Right atrium auricular region (tissue), 2 donors: Measurements from ENCODE around the gene H2AZ1. TPM values are rescaled to one million over a fixed set of nuclear protein-coding genes. Genes with fewer than 3 reads are reported as not detected.

Experiments used
- DNase-seq: peaks from one replicate; pipeline ENCODE4 v3.0.0-alpha.2; 2019; ENCODE audit warnings: low spot score
- H3K27ac ChIP-seq, 2 donors: fragments of 200-600 bp; sonication (generic); 1 replicate in 1 of 2; 2 replicates in 1 of 2; pipeline ENCODE4 v1.5.1; 2016 to 2019
- H3K27me3 ChIP-seq, 2 donors: fragments of 200-600 bp; sonication (generic); one replicate each; pipeline versions ENCODE4 v1.5.1 to v1.6.0; 2017 to 2019
- H3K36me3 ChIP-seq: fragments of 200-600 bp; sonication (generic); one replicate; pipeline ENCODE4 v1.5.1; 2016
- H3K4me1 ChIP-seq, 2 donors: fragments of 200-600 bp; sonication (generic); one replicate each; pipeline versions ENCODE4 v1.5.1 to v1.6.0; 2017 to 2019
- H3K4me3 ChIP-seq, 2 donors: fragments of 200-600 bp; sonication (generic); 1 replicate in 1 of 2; 2 replicates in 1 of 2; pipeline ENCODE4 v1.5.1; 2017 to 2019; ENCODE audit warnings: mild to moderate bottlenecking in 1 of 2, moderate library complexity in 1 of 2
- H3K9me3 ChIP-seq, 2 donors: fragments of 200-600 bp; sonication (generic); one replicate each; pipeline ENCODE4 v1.5.1; 2019
- total RNA-seq, 2 donors: library from RNA; depleted of rRNA; stranded (reverse); fragments of >200 nt; gene quantifications; one replicate each; pipeline ENCODE4 v1.1.0, GENCODE V29; 2016
- TF ChIP-seq, protein P1 (sequence below), 2 donors: fragments of 200-600 bp; sonication (generic); IDR thresholded peaks; one replicate each; pipeline ENCODE4 v1.5.1; 2019; ENCODE audit warnings: antibody characterized with exemption in 2 of 2

Gene H2AZ1
- total RNA-seq, 2 donors from 2014 or later: 128 to 143 TPM

GRCh38 chr4:99917575-99917974, 32.5 kb downstream of the H2AZ1 start:
- Histone ChIP-seq H3K4me3 (no peak overlapping the region), H3K27ac (no peak overlapping the region), H3K36me3 (peaks cover 9% of the 10 kb centered on the region), H3K27me3 (no peaks in the 10 kb centered on the region), H3K4me1 (no peaks in the 10 kb centered on the region), H3K9me3 (no peaks in the 10 kb centered on the region)
- TF ChIP-seq, protein P1, sequence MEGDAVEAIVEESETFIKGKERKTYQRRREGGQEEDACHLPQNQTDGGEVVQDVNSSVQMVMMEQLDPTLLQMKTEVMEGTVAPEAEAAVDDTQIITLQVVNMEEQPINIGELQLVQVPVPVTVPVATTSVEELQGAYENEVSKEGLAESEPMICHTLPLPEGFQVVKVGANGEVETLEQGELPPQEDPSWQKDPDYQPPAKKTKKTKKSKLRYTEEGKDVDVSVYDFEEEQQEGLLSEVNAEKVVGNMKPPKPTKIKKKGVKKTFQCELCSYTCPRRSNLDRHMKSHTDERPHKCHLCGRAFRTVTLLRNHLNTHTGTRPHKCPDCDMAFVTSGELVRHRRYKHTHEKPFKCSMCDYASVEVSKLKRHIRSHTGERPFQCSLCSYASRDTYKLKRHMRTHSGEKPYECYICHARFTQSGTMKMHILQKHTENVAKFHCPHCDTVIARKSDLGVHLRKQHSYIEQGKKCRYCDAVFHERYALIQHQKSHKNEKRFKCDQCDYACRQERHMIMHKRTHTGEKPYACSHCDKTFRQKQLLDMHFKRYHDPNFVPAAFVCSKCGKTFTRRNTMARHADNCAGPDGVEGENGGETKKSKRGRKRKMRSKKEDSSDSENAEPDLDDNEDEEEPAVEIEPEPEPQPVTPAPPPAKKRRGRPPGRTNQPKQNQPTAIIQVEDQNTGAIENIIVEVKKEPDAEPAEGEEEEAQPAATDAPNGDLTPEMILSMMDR (IDR thresholded peaks at IDR 0.05): no peak
- DNase-seq: no peak

DNA sequence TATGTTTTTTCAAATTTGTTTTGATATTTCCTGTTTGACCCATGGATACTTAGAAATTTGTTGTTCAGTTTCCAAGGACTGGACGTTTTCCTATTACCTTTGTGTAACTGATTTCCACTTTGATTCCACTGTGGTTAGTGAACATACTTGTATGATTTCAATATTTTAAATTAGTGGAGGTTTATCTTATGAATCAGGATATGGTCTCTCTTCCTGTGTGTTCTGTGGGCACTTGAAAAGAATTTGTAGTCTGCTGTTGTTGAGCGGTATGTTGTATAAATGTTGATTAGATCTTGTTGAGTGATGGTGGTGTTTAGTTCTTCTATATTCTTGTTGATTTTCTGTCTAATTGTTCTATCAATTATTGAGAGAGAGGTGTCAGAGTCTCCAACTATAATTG, 34.6 kb downstream of the H2AZ1 start:
- no peaks in the 10 kb centered on the region for H3K9me3 ChIP-seq
- H3K4me3 ChIP-seq: no peak overlapping the region
- TF ChIP-seq, protein P1 (IDR thresholded peaks at IDR 0.05): no peak
- no peak overlapping the region for H3K27ac ChIP-seq
- H3K4me1 ChIP-seq: no peaks in the 10 kb centered on the region
- peaks cover 8% of the 10 kb centered on the region for H3K36me3 ChIP-seq
- H3K27me3 ChIP-seq: no peaks in the 10 kb centered on the region
- no peak for DNase-seq

Other genes with a start within 250 kb of the H2AZ1 start
- 1 to 10 TPM in 1 of 2 donors, not detected in 1; 1.3 TPM for gene DAPP1, start 133.4 kb downstream of the H2AZ1 start, total RNA-seq
- gene LAMTOR3, start 55.8 kb downstream of the H2AZ1 start, total RNA-seq: 10 to 100 TPM; 21.8 to 38.9 TPM
- 10 to 100 TPM; 13.9 to 15.1 TPM for gene DNAJB14, start 3.7 kb downstream of the H2AZ1 start, total RNA-seq
- 10 to 100 TPM in 1 of 2 donors, 1 to 10 TPM in 1; 2.0 to 10.1 TPM for gene DDIT4L, start 240.2 kb upstream of the H2AZ1 start, total RNA-seq